PFSK-1 (cell line): ENCODE data around the gene HBB.

Experiments
- FOXP2 ChIP-seq: optimal IDR thresholded peaks from 2 replicates; pipeline ENCODE3; 2011; ENCODE audit warnings: borderline replicate concordance, control low read depth, inconsistent platforms; ENCODE audit not compliant: insufficient read depth; ENCODE audit errors: extremely low read length, extremely low read depth
- POLR2AphosphoS5 ChIP-seq: IDR thresholded peaks from 2 replicates; pipeline ENCODE4 v1.6.1; 2012; ENCODE audit warnings: low read depth, mild to moderate bottlenecking, control low read depth, low read length, moderate library complexity
- REST ChIP-seq, 2 experiments: IDR thresholded peaks; 2 replicates each; pipeline versions ENCODE4 v1.6.1 to v1.8.0; 2011 to 2012; ENCODE audit warnings: low read depth in 2 of 2, low read length in 2 of 2, control low read depth in 1 of 2, inconsistent platforms in 1 of 2, mild to moderate bottlenecking in 1 of 2, moderate library complexity in 1 of 2; ENCODE audit not compliant: insufficient read depth in 1 of 2
- SIN3A ChIP-seq: IDR thresholded peaks from 2 replicates; pipeline ENCODE4 v1.6.1; 2012; ENCODE audit warnings: mild to moderate bottlenecking, low read length, moderate library complexity, borderline replicate concordance; ENCODE audit not compliant: insufficient read depth
- TAF1 ChIP-seq: IDR thresholded peaks from 2 replicates; pipeline ENCODE4 v1.6.1; 2012; ENCODE audit warnings: low read length, control low read depth, borderline replicate concordance; ENCODE audit not compliant: insufficient read depth

Gene HBB

GRCh38 chr11:5196731-5197130 is 30.1 kb downstream of the HBB start:
- TF ChIP-seq POLR2AphosphoS5 (no peak), TAF1 (no peak), REST (IDR thresholded peaks at IDR 0.05; ENCODE audit: insufficient read depth in 1 of 2, low read depth in 2 of 2, low read length in 2 of 2) (no peak), FOXP2 (no peak)

- TF ChIP-seq POLR2AphosphoS5, result no peak
- TF ChIP-seq SIN3A, result no peak
- no peak for TF ChIP-seq FOXP2
- no peak for TF ChIP-seq REST (IDR thresholded peaks at IDR 0.05; ENCODE audit: insufficient read depth in 1 of 2, low read depth in 2 of 2, low read length in 2 of 2)
- no peak for TF ChIP-seq TAF1
Measured at GRCh38 chr11:5196067-5196466, 30.8 kb downstream of the HBB start.

- TF ChIP-seq POLR2AphosphoS5 (no peak), TAF1 (no peak), SIN3A (no peak), REST (IDR thresholded peaks at IDR 0.05; ENCODE audit: insufficient read depth in 1 of 2, low read depth in 2 of 2, low read length in 2 of 2) (no peak), FOXP2 (no peak)
Measured at GRCh38 chr11:5192738-5193137, 34.1 kb downstream of the HBB start.

GRCh38 chr11:5188201-5188600 is 38.7 kb downstream of the HBB start:
- TF ChIP-seq REST (IDR thresholded peaks at IDR 0.05; ENCODE audit: insufficient read depth in 1 of 2, low read depth in 2 of 2, low read length in 2 of 2), result no peak
- no peak for TF ChIP-seq FOXP2
- no peak for TF ChIP-seq TAF1
- no peak for TF ChIP-seq POLR2AphosphoS5
- TF ChIP-seq SIN3A, result no peak
